Measurements from ENCODE around the gene RPS6KA5.

RPS6KA5 gene

GRCh38 chr14:90797919-90798318, 262.5 kb downstream of the RPS6KA5 start:
- no peak for DNase-seq

Data from CD4-positive, alpha-beta T cell treated with Interferon gamma for 1 hour (primary cell).